Hepatic stellate cell (primary cell): Measurements from ENCODE around the gene PARVG.
"Not testable (repeated sequence)": the region's sequence is repeated elsewhere in the genome, so short reads cannot be mapped to it uniquely, and the experiment has no call there.

Source experiments
- DNase-seq: peaks from one replicate; pipeline ENCODE4 v3.0.0; 2011; ENCODE audit warnings: low spot score

Gene PARVG

GRCh38 chr22:44211946-44212930 is 31.5 kb downstream of the PARVG start:
- no peak for DNase-seq

GRCh38 chr22:44212936-44213335 is 32.2 kb downstream of the PARVG start:
- no peak for DNase-seq

GRCh38 chr22:44213489-44214043 is 32.8 kb downstream of the PARVG start:
- DNase-seq, result no peak

- no peak for DNase-seq
Observed at GRCh38 chr22:44214187-44214586, 33.5 kb downstream of the PARVG start.

- DNase-seq, result no peak
Observed at GRCh38 chr22:44214764-44215163, 34.0 kb downstream of the PARVG start.

GRCh38 chr22:44215287-44215686 is 34.6 kb downstream of the PARVG start:
- no peak for DNase-seq

- no peak for DNase-seq
Observed at GRCh38 chr22:44217346-44217745, 36.6 kb downstream of the PARVG start.

GRCh38 chr22:44218071-44218470 is 37.3 kb downstream of the PARVG start:
- DNase-seq, result no peak

- no peak for DNase-seq
Observed at GRCh38 chr22:44219101-44219870, 38.6 kb downstream of the PARVG start.

- no peak for DNase-seq
Observed at GRCh38 chr22:44220727-44221680, 40.3 kb downstream of the PARVG start.

- DNase-seq, result no peak
Observed at GRCh38 chr22:44221710-44222475, 41.2 kb downstream of the PARVG start.

GRCh38 chr22:44224166-44224565 is 43.4 kb downstream of the PARVG start:
- DNase-seq, result no peak

GRCh38 chr22:44225091-44225689 is 44.5 kb downstream of the PARVG start:
- DNase-seq, result no peak

GRCh38 chr22:44225812-44226211 is 45.1 kb downstream of the PARVG start:
- DNase-seq, result no peak

GRCh38 chr22:44229331-44229730 is 48.6 kb downstream of the PARVG start:
- DNase-seq, result no peak

- no peak for DNase-seq
Observed at GRCh38 chr22:44229809-44230208, 49.1 kb downstream of the PARVG start.

- DNase-seq, result no peak
Observed at GRCh38 chr22:44231233-44231632, 50.5 kb downstream of the PARVG start.

GRCh38 chr22:44234372-44234771 is 53.6 kb downstream of the PARVG start:
- not testable (repeated sequence) for DNase-seq

GRCh38 chr22:44237290-44237689 is 56.6 kb downstream of the PARVG start:
- no peak for DNase-seq

GRCh38 chr22:44241121-44241520 is 60.4 kb downstream of the PARVG start:
- not testable (repeated sequence) for DNase-seq
